Neuronal stem cell (in vitro differentiated cells): ENCODE data around the gene VPS51.
A peak's percentile ranks its signal among the peaks of the same experiment; 100 is the strongest.

ENCODE experiments used
- DNase-seq: peaks from one replicate; pipeline ENCODE4 v3.0.0-alpha.2; 2013; ENCODE audit warnings: low spot score
- H2AFZ ChIP-seq: one replicate; pipeline ENCODE4 v1.6.1; 2013; ENCODE audit warnings: mild to moderate bottlenecking, low read length, inconsistent platforms
- H2AK5ac ChIP-seq: 2 replicates; pipeline ENCODE4 v1.6.1; 2013; ENCODE audit warnings: low read depth, mild to moderate bottlenecking, inconsistent platforms, low read length, moderate library complexity, mixed read lengths
- H2BK120ac ChIP-seq: 2 replicates; pipeline ENCODE4 v1.6.1; 2013; ENCODE audit warnings: low read depth, mild to moderate bottlenecking, inconsistent platforms, low read length, moderate library complexity, mixed read lengths
- H2BK12ac ChIP-seq: one replicate; pipeline ENCODE4 v1.6.1; 2013; ENCODE audit warnings: low read length, inconsistent platforms
- H2BK15ac ChIP-seq: 2 replicates; pipeline ENCODE4 v1.6.1; 2013; ENCODE audit warnings: mild to moderate bottlenecking, low read length, inconsistent platforms, mixed read lengths
- H2BK5ac ChIP-seq: one replicate; pipeline ENCODE4 v1.6.1; 2013; ENCODE audit warnings: inconsistent platforms, mild to moderate bottlenecking, low read length, moderate library complexity
- H3K14ac ChIP-seq: one replicate; pipeline ENCODE4 v1.6.1; 2013; ENCODE audit warnings: low read length, inconsistent platforms
- H3K18ac ChIP-seq: 2 replicates; pipeline ENCODE4 v1.6.1; 2013; ENCODE audit warnings: low read length, inconsistent platforms
- H3K23ac ChIP-seq: 2 replicates; pipeline ENCODE4 v1.6.1; 2013; ENCODE audit warnings: low read depth, mild to moderate bottlenecking, mixed read lengths, low read length, inconsistent platforms; ENCODE audit not compliant: poor library complexity
- H3K27ac ChIP-seq: replicated peaks from 3 replicates; pipeline ENCODE4 v1.5.1; 2013; ENCODE audit warnings: low read length, inconsistent platforms
- H3K27me3 ChIP-seq, 3 experiments: 2 replicates each; pipeline ENCODE4 v1.6.1; 2013; ENCODE audit warnings: low read length in 3 of 3, mild to moderate bottlenecking in 2 of 3, inconsistent platforms in 1 of 3, low read depth in 1 of 3, mixed read lengths in 1 of 3, moderate library complexity in 1 of 3; ENCODE audit not compliant: control insufficient read depth in 3 of 3, insufficient read depth in 3 of 3
- H3K36me3 ChIP-seq, 2 donors: replicated peaks in 1 of 2; 2 replicates each; pipeline ENCODE4 v1.6.1; 2013; ENCODE audit warnings: low read length in 2 of 2; ENCODE audit not compliant: control insufficient read depth in 2 of 2, insufficient read depth in 2 of 2
- H3K4ac ChIP-seq: 2 replicates; pipeline ENCODE4 v1.6.1; 2013; ENCODE audit warnings: inconsistent platforms, mild to moderate bottlenecking, low read length, moderate library complexity
- H3K4me1 ChIP-seq, 2 donors: 1 replicate in 1 of 2; 2 replicates in 1 of 2; pipeline ENCODE4 v1.6.1; 2013; ENCODE audit warnings: low read length in 2 of 2, low read depth in 1 of 2; ENCODE audit not compliant: control insufficient read depth in 2 of 2, insufficient read depth in 1 of 2
- H3K4me2 ChIP-seq: one replicate; pipeline ENCODE4 v1.6.1; 2013; ENCODE audit warnings: mild to moderate bottlenecking, low read length, inconsistent platforms; ENCODE audit not compliant: insufficient read depth, poor library complexity, severe bottlenecking
- H3K4me3 ChIP-seq, 2 donors: 2 replicates each; pipeline ENCODE4 v1.5.1; 2013; ENCODE audit warnings: low read length in 2 of 2, mild to moderate bottlenecking in 2 of 2, inconsistent platforms in 1 of 2, moderate library complexity in 1 of 2
- H3K79me1 ChIP-seq: one replicate; pipeline ENCODE4 v1.6.1; 2013; ENCODE audit warnings: low read depth, mild to moderate bottlenecking, inconsistent platforms, low read length, moderate library complexity
- H3K9ac ChIP-seq: one replicate; pipeline ENCODE4 v1.6.1; 2013; ENCODE audit warnings: mild to moderate bottlenecking, low read depth, low read length, inconsistent platforms; ENCODE audit not compliant: poor library complexity
- H3K9me3 ChIP-seq, 2 donors: replicated peaks in 1 of 2; 2 replicates each; pipeline versions ENCODE3 to v1.6.1; 2013; ENCODE audit warnings: low read length in 2 of 2, mild to moderate bottlenecking in 2 of 2, inconsistent platforms in 1 of 2, low read depth in 1 of 2, mixed read lengths in 1 of 2, moderate library complexity in 1 of 2; ENCODE audit not compliant: control insufficient read depth in 2 of 2, insufficient read depth in 1 of 2
- H4K8ac ChIP-seq: one replicate; pipeline ENCODE4 v1.6.1; 2013; ENCODE audit warnings: low read depth, mild to moderate bottlenecking, inconsistent platforms, low read length, moderate library complexity
- H4K91ac ChIP-seq: one replicate; pipeline ENCODE4 v1.6.1; 2013; ENCODE audit warnings: low read length, low read depth, mild to moderate bottlenecking, inconsistent platforms; ENCODE audit not compliant: poor library complexity
- WGBS, 2 donors: extraction: QIAGEN DNeasy Blood & Tissue Kit; methylation state at CpG; one replicate each; pipeline ENCODE4 v1.1.7; 2013; ENCODE audit warnings: missing lambda C conversion rate in 2 of 2, mixed read lengths in 1 of 2; ENCODE audit not compliant: insufficient read length in 2 of 2, insufficient replicate concordance in 1 of 2; ENCODE audit errors: extremely low coverage in 2 of 2; 5-methylcytosine and 5-hydroxymethylcytosine counted together

Gene VPS51

DNA sequence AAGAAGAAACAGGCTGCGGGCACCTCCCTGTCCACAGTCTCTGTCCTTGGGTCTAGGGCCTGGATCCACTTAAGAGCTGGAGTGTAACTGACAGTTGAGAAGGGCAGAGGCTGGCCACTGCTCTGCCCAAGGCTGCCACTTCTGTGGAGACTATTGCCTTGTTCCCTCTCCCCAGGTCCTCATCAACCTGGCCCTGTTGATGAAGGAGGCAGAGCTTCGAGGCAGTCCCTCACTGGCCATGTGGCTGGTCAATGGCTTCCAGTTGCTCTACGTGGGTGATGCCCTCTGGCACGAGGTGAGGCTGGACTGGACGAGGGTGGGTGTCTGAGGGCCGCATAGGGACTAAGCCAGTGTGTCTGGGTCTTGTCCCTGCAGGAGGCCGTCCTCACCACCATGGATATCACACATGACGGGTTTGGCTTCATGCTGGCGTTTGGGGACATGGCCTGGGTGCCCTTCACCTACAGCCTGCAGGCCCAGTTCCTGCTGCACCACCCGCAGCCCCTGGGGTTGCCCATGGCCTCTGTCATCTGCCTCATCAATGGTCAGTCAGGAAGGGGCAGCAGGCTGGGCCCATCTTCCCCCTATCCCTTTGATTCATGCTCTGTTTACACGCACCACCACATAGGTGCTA is 18.6 kb downstream of the VPS51 start:
- Histone ChIP-seq H3K4me3 (no peak overlapping the region), H4K91ac (no peak overlapping the region), H2BK15ac (no peak overlapping the region), H3K4ac (no peak overlapping the region), H3K4me2 (no peak overlapping the region), H4K8ac (no peak overlapping the region), H2AK5ac (no peak overlapping the region), H3K9ac (no peak overlapping the region), H3K18ac (no peak overlapping the region), H3K27ac (no peak overlapping the region), H3K79me1 (peaks cover 15% of the 10 kb centered on the region), H2BK5ac (no peak overlapping the region), H3K23ac (no peak overlapping the region), H3K27me3 (no peaks in the 10 kb centered on the region), H3K9me3 (no peaks in the 10 kb centered on the region), H3K4me1 (peaks cover 10 to 21% of the 10 kb centered on the region in 2 donors), H3K14ac (no peak overlapping the region), H2AFZ (no peak overlapping the region), H3K36me3 (peaks cover 13 to 54% of the 10 kb centered on the region in 2 donors), H2BK120ac (no peak overlapping the region), H2BK12ac (no peak overlapping the region)
- no CpG with 5 or more reads among the region's 11 CpGs for WGBS, 2 donors
- DNase-seq: no peak

DNA sequence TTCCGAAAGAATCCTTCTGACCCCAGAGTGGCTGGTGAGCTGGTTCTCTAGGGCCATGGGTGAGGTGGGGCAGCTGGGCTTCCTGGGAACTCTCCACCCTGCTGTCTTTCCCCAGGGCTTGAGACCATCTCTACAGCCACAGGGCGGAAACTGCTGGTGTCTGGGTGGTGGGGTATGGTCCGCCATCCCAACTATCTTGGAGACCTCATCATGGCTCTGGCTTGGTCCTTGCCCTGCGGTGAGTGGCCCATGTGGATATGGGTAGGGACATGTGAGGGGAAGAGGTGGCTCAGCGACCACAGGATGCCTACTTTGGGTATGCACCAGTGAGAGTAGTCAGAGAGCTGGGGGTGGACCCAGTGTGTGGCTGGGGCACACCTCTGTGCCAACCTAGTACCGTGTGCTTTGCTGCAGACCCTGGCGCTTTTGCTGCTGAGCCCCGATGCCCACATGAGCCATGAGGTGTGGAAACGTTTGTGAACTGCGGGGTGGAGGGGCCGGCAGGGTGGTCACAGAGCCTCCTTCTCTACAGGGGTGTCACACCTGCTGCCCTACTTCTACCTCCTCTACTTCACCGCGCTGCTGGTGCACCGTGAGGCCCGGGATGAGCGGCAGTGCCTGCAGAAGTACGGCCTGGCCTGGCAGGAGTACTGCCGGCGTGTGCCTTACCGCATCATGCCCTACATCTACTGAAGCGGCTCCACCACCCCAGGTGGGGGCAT is 19.5 kb downstream of the VPS51 start:
- no peak overlapping the region for H2BK15ac ChIP-seq
- no peak overlapping the region for H2BK5ac ChIP-seq
- H3K18ac ChIP-seq: no peak overlapping the region
- no peak overlapping the region for H2BK12ac ChIP-seq
- no CpG with 5 or more reads among the region's 21 CpGs for WGBS, 2 donors
- H3K27ac ChIP-seq: no peak overlapping the region
- H3K14ac ChIP-seq: no peak overlapping the region
- H3K4me3 ChIP-seq: no peak overlapping the region
- H4K8ac ChIP-seq: peak overlapping the region; percentile 20
- no peak overlapping the region for H3K4ac ChIP-seq
- H3K79me1 ChIP-seq: peaks cover 15% of the 10 kb centered on the region
- no peak overlapping the region for H3K4me2 ChIP-seq
- H3K27me3 ChIP-seq: no peaks in the 10 kb centered on the region
- H3K9me3 ChIP-seq: no peaks in the 10 kb centered on the region
- H3K36me3 ChIP-seq: peaks cover 18 to 62% of the 10 kb centered on the region in 2 donors
- H2AFZ ChIP-seq: no peak overlapping the region
- no peak for DNase-seq
- no peak overlapping the region for H2BK120ac ChIP-seq
- H4K91ac ChIP-seq: no peak overlapping the region
- H2AK5ac ChIP-seq: no peak overlapping the region
- peaks cover 10 to 19% of the 10 kb centered on the region in 2 donors for H3K4me1 ChIP-seq
- H3K9ac ChIP-seq: no peak overlapping the region
- peak overlapping the region; percentile 34 for H3K23ac ChIP-seq

DNA sequence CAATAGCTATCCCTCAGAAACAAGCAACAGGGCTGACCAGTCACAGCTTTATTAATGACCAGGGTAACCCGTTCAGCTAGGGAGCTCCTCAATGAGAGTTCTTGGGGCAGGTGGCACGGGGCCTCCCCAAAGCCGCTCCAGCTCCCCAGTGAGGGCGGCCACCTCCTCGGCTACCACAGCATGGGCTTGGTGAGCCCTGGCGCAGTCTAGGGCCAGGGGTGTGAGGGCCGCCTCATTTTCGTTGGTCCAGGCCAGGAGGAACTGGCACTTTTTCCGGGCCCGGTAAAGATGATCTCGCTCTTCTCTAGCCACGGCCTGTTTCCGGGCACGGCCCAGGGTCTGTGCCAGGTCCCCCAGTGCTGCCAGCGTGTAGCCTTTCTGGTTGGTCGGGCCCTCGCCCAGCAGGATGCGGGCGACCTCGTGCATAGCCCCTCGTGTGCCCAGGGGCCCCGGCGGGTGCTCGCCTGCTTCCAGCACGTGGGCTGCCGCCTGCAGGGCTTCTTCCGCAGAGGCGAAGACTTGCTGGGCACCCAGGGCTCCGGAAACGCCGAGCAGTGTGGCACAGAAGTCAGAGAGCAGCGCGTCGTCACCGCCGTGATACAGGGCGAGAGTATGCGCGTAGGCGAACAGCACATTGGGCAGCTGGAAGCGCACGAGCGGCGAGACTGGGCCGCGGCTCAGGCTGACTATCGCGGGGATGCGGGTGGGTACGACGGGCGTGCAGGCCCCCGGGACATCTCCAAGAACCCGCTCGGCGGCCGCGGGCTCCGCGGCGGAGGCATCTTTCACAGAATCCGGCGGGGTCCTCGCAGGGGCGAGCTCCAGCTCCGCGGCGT is 20.6 kb downstream of the VPS51 start:
- peak overlapping the region; percentile 97 to 98 for H3K4me3 ChIP-seq
- peak overlapping the region; percentile 96 for H3K9ac ChIP-seq
- H3K36me3 ChIP-seq: peaks cover 19 to 70% of the 10 kb centered on the region in 2 donors
- H4K91ac ChIP-seq: peak overlapping the region; percentile 77
- DNase-seq: no peak
- H3K27ac ChIP-seq: no peak overlapping the region
- no peak overlapping the region for H3K4ac ChIP-seq
- peak overlapping the region; percentile 97 for H3K23ac ChIP-seq
- H3K9me3 ChIP-seq: no peaks in the 10 kb centered on the region
- H4K8ac ChIP-seq: no peak overlapping the region
- H3K4me1 ChIP-seq: peaks cover 8 to 17% of the 10 kb centered on the region in 2 donors
- H3K27me3 ChIP-seq: no peaks in the 10 kb centered on the region
- H2BK120ac ChIP-seq: no peak overlapping the region
- no peak overlapping the region for H2BK12ac ChIP-seq
- H2BK15ac ChIP-seq: no peak overlapping the region
- H3K79me1 ChIP-seq: peaks cover 18% of the 10 kb centered on the region
- peak overlapping the region; percentile 96 for H3K18ac ChIP-seq
- H2AK5ac ChIP-seq: peak overlapping the region; percentile 81
- peak overlapping the region; percentile 29 for H2BK5ac ChIP-seq
- WGBS, 2 donors: no CpG with 5 or more reads among the region's 68 CpGs
- H2AFZ ChIP-seq: peak overlapping the region; percentile 80
- H3K4me2 ChIP-seq: peak overlapping the region; percentile 95
- peak overlapping the region; percentile 77 for H3K14ac ChIP-seq
